ENCODE results near the gene PHLDA2. TPM values are rescaled to one million over a fixed set of nuclear protein-coding genes. Genes with fewer than 3 reads are reported as not detected.

The PHLDA2 gene
- total and polyA plus RNA-seq, 12 donors = 0.39 to 14.2 (median 0.89) TPM; not detected in 1

DNA sequence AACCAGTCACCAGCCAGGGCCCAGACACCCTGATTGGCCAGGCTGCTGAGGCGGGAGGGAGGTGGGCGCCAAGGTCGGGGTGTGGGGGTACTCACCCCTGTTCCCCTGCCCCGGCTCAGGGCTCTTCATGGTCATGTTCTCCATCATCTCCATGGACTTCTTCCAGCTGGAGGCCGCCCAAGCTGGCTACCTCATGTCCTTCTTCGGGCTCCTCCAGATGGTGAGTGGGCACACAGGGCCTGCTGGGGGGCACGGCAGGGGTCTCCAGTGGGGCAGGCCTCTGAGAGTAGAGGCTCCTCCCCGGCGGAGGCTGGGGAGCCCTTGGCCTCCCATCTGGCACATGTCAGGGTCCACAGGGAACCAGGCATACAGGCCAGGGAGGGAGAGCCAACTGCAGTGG, 10.0 kb downstream of the PHLDA2 start:
- H3K4me3 ChIP-seq = no peak overlapping the region
- DNase-seq = no peak
- H3K27ac ChIP-seq = no peak overlapping the region
- 83 to 86% methylated on average over 9 of the region's 9 CpGs for WGBS, 2 donors
- no peak for ATAC-seq
- intact Hi-C loops (cut with DNase I) = no loop called here
- H3K36me3 ChIP-seq = no peaks in the 10 kb centered on the region
- no peaks in the 10 kb centered on the region for H3K27me3 ChIP-seq
- TF ChIP-seq, protein P1, sequence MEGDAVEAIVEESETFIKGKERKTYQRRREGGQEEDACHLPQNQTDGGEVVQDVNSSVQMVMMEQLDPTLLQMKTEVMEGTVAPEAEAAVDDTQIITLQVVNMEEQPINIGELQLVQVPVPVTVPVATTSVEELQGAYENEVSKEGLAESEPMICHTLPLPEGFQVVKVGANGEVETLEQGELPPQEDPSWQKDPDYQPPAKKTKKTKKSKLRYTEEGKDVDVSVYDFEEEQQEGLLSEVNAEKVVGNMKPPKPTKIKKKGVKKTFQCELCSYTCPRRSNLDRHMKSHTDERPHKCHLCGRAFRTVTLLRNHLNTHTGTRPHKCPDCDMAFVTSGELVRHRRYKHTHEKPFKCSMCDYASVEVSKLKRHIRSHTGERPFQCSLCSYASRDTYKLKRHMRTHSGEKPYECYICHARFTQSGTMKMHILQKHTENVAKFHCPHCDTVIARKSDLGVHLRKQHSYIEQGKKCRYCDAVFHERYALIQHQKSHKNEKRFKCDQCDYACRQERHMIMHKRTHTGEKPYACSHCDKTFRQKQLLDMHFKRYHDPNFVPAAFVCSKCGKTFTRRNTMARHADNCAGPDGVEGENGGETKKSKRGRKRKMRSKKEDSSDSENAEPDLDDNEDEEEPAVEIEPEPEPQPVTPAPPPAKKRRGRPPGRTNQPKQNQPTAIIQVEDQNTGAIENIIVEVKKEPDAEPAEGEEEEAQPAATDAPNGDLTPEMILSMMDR (IDR thresholded peaks at IDR 0.05) = no peak
- H3K9me3 ChIP-seq = no peaks in the 10 kb centered on the region
- peaks cover 2 to 25% (median 7%) of the 10 kb centered on the region in 9 donors for H3K4me1 ChIP-seq

GRCh38 chr11:2917842-2918490, 11.3 kb downstream of the PHLDA2 start:
- H3K9me3 ChIP-seq = no peaks in the 10 kb centered on the region
- intact Hi-C loops (cut with DNase I) = no loop called here
- no peaks in the 10 kb centered on the region for H3K36me3 ChIP-seq
- 81 to 87% methylated on average over 25 of the region's 25 CpGs for WGBS, 2 donors
- H3K4me1 ChIP-seq = peaks cover 4 to 27% (median 15%) of the 10 kb centered on the region in 9 donors
- no peak for ATAC-seq
- no peak overlapping the region for H3K27ac ChIP-seq
- no peaks in the 10 kb centered on the region for H3K27me3 ChIP-seq
- no peak overlapping the region for H3K4me3 ChIP-seq
- DNase-seq = no peak
- TF ChIP-seq, protein P1 (IDR thresholded peaks at IDR 0.05) = no peak

DNA sequence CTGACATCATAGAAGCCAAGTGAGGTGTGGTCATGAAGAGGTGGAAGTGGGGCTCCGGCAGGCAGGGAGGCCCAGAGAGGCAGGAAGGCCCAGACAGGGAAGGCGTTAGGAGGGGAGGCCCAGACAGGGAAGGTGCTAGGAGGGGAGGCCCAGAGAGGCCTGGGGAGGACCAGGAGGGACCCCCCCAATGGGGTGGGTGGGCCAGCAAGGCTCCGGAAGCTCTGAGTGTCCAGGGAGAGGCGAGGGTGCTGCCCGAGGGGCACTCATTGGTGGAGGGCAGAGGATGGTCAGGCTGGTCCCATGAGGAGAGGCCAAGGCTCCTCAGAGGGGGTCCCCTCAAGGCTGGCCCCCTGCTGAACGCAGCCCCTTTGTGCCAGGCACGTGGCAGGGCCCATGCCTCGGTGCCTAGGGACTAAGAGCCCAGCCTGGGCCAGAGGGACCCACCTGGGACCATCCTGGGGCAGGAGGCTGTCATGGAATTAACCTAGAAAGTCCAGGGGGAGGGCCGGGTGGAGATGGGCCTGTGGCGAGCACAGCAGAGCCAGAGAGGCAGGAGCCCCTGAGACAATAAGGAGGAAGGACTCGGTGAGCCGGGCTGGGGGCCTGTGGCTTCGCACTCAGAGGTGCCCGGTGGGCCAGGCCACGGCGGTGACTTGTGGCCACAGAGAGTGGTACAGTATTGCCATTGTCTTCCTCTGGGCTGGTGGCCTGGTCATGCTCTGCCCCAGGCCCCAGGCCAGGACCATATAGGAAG, 12.2 kb downstream of the PHLDA2 start:
- intact Hi-C loops (cut with DNase I) = no loop called here
- Histone ChIP-seq H3K4me3 (no peak overlapping the region), H3K36me3 (no peaks in the 10 kb centered on the region), H3K4me1 (peaks cover 4 to 30% (median 15%) of the 10 kb centered on the region in 9 donors), H3K27me3 (no peaks in the 10 kb centered on the region), H3K27ac (no peak overlapping the region), H3K9me3 (no peaks in the 10 kb centered on the region)
- no peak for ATAC-seq
- DNase-seq = no peak
- 91 to 93% methylated on average over 16 of the region's 16 CpGs for WGBS, 2 donors
- TF ChIP-seq, protein P1 (IDR thresholded peaks at IDR 0.05) = no peak

DNA sequence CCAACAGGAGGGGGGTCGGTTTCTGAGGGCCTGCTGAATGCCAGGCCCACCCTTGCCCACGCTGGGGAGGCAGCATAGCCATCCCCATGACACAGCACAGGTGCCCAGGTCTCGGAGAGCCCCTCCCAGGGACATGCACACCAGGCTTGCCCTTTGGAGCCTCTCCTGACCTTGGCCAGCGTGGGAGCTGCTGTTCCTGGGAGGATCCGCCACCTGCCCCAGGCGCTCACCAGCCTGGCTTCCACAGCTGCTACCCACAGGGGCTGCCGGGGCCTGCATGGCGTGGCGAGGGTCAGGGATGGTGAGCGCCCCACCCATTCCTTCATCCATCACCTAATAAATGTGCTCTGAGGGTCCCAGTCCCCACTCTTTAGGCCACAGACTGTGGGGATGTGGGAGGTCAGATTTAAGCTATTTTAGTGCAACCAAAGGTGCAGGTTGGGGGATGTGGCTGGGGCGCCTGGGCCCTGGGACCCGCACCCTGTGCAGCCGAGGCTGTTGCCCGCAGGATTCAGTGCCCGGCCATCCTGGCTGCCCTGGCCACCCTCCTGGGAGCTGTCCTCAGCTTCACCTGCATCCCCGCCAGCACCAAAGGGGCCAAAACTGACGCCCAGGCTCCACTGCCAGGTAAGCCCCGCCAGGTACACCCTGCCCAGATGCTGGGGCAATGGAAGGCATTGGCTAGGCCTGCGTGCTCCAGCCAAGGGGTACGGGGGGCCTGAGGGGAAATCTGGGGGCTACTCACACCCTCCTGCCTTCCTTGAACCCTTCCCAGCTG, 12.9 kb downstream of the PHLDA2 start:
- WGBS, 2 donors = 85 to 86% methylated on average over 20 of the region's 20 CpGs
- TF ChIP-seq, protein P1 (IDR thresholded peaks at IDR 0.05) = no peak
- ATAC-seq (no peak), DNase-seq (peak in 1 of 2 donors; percentile 6)
- Histone ChIP-seq H3K4me3 (no peak overlapping the region), H3K27me3 (no peaks in the 10 kb centered on the region), H3K27ac (peak overlapping the region in 1 of 10 donors; percentile 79), H3K36me3 (no peaks in the 10 kb centered on the region), H3K9me3 (no peaks in the 10 kb centered on the region), H3K4me1 (peaks cover 4 to 32% (median 15%) of the 10 kb centered on the region in 9 donors)
- intact Hi-C loops (cut with DNase I) = no loop called here
